ENCODE results near the gene SLC44A3.

DNA sequence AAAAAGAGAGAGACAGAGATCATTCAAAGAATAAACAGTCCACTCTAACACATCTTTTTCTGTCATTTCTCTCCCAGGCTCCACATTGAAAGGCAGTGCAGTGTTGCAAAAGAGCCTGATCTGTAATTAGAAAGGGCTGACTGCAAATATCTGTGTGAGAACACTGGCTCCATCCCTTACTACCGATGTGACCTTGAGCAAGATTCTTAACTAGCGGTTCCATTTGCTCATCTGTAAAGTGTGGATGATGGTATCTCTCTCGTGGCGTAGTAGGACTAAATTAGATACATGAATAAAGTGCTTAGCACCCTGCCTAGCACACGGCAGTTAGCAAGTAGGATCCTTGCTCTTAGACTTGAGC lies 26.9 kb upstream of the SLC44A3 start:
- TF ChIP-seq MXI1 (conservative IDR thresholded peaks at IDR 0.05; ENCODE audit: poor library complexity, severe bottlenecking) (no peak), POLR2AphosphoS5 (IDR thresholded peaks at IDR 0.05) (no peak), EZH2 (IDR thresholded peaks at IDR 0.05; ENCODE audit: borderline replicate concordance, insufficient read depth, low read length, poor library complexity, severe bottlenecking) (no peak), EP300 (conservative IDR thresholded peaks at IDR 0.05; ENCODE audit: poor library complexity, severe bottlenecking) (no peak), RAD21 (conservative IDR thresholded peaks at IDR 0.05) (no peak)
- TF ChIP-seq, protein P1, sequence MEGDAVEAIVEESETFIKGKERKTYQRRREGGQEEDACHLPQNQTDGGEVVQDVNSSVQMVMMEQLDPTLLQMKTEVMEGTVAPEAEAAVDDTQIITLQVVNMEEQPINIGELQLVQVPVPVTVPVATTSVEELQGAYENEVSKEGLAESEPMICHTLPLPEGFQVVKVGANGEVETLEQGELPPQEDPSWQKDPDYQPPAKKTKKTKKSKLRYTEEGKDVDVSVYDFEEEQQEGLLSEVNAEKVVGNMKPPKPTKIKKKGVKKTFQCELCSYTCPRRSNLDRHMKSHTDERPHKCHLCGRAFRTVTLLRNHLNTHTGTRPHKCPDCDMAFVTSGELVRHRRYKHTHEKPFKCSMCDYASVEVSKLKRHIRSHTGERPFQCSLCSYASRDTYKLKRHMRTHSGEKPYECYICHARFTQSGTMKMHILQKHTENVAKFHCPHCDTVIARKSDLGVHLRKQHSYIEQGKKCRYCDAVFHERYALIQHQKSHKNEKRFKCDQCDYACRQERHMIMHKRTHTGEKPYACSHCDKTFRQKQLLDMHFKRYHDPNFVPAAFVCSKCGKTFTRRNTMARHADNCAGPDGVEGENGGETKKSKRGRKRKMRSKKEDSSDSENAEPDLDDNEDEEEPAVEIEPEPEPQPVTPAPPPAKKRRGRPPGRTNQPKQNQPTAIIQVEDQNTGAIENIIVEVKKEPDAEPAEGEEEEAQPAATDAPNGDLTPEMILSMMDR (IDR thresholded peaks at IDR 0.05; ENCODE audit: poor library complexity, severe bottlenecking), result no peak
